ENCODE measurements around the gene PRKCD. TPM values are rescaled to one million over a fixed set of nuclear protein-coding genes. Genes with fewer than 3 reads are reported as not detected.

PRKCD gene
- total RNA-seq, 4 donors from 2014 or later = 27.2 to 35.8 (median 31.4) TPM

- H3K4me3 ChIP-seq (ENCODE audit: low read depth, poor library complexity, severe bottlenecking) = no peak overlapping the region
- WGBS, 2 donors = 87 to 91% methylated on average over 7 of the region's 7 CpGs
- no peak for DNase-seq (ENCODE audit: low spot score in 2 of 2)
- intact Hi-C loops (cut with DNase I; ENCODE audit: low total_unique reads) = no loop called here
- no peak for TF ChIP-seq CTCF (IDR thresholded peaks at IDR 0.05)
- TF ChIP-seq POLR2A (IDR thresholded peaks at IDR 0.05) = no peak
Observed at GRCh38 chr3:53225651-53226050, 64.6 kb downstream of the PRKCD start.

- 88 to 91% methylated on average over 12 of the region's 12 CpGs for WGBS, 2 donors
- DNase-seq (ENCODE audit: low spot score in 2 of 2) = no peak
- no peak for TF ChIP-seq POLR2A (IDR thresholded peaks at IDR 0.05)
- TF ChIP-seq CTCF (IDR thresholded peaks at IDR 0.05) = no peak
- intact Hi-C loops (cut with DNase I; ENCODE audit: low total_unique reads) = no loop called here
- no peak overlapping the region for H3K4me3 ChIP-seq (ENCODE audit: low read depth, poor library complexity, severe bottlenecking)
Observed at GRCh38 chr3:53226142-53226840, 65.3 kb downstream of the PRKCD start.

GRCh38 chr3:53226841-53227407 is 65.9 kb downstream of the PRKCD start:
- H3K4me3 ChIP-seq (ENCODE audit: low read depth, poor library complexity, severe bottlenecking) = no peak overlapping the region
- WGBS, 2 donors = 90 to 91% methylated on average over 13 to 16 of the region's 17 CpGs
- DNase-seq (ENCODE audit: low spot score in 2 of 2) = no peak
- intact Hi-C loops (cut with DNase I; ENCODE audit: low total_unique reads) = no loop called here
- TF ChIP-seq POLR2A (IDR thresholded peaks at IDR 0.05) = no peak
- no peak for TF ChIP-seq CTCF (IDR thresholded peaks at IDR 0.05)

- TF ChIP-seq CTCF (IDR thresholded peaks at IDR 0.05) (no peak), POLR2A (IDR thresholded peaks at IDR 0.05) (no peak)
- no peak overlapping the region for H3K4me3 ChIP-seq (ENCODE audit: low read depth, poor library complexity, severe bottlenecking)
- intact Hi-C loops (cut with DNase I; ENCODE audit: low total_unique reads) = no loop called here
- WGBS, 2 donors = 87 to 89% methylated on average over 24 of the region's 24 CpGs
- no peak for DNase-seq (ENCODE audit: low spot score in 2 of 2)
Observed at GRCh38 chr3:53227993-53228885, 67.2 kb downstream of the PRKCD start.

- WGBS, 2 donors = 97 to 98% methylated on average over 14 of the region's 14 CpGs
- TF ChIP-seq POLR2A (IDR thresholded peaks at IDR 0.05) (no peak), CTCF (IDR thresholded peaks at IDR 0.05) (no peak)
- no peak for DNase-seq (ENCODE audit: low spot score in 2 of 2)
- H3K4me3 ChIP-seq (ENCODE audit: low read depth, poor library complexity, severe bottlenecking) = no peak overlapping the region
- intact Hi-C loops (cut with DNase I; ENCODE audit: low total_unique reads) = no loop called here
Observed at GRCh38 chr3:53229171-53229570, 68.2 kb downstream of the PRKCD start.

Measured in lower leg skin (tissue), 4 donors.